Pancreas (tissue), 10 donors: ENCODE results near the gene ASB8. TPM values are rescaled to one million over a fixed set of nuclear protein-coding genes. Genes with fewer than 3 reads are reported as not detected.

Experiments used
- ATAC-seq, 4 donors: fragments of 200-7000 bp; cut with Tn5 transposase; one replicate each; pipeline versions ENCODE4 v1.8.0 to v1.9.1; 2020; ENCODE audit warnings: mild to moderate bottlenecking in 4 of 4, moderate library complexity in 4 of 4
- DNase-seq, 6 donors: peaks; one replicate each; pipeline ENCODE4 v3.0.0-alpha.2; 2020
- FAIRE-seq: peaks from 2 replicates; lab custom pipeline; 2012; peaks lifted over from hg19 to GRCh38; lab: Jason Lieb, UNC
- H3K27ac ChIP-seq, 4 donors: fragments of 200-600 bp; sonication (generic); 1 replicate in 3 of 4; 2 replicates in 1 of 4; pipeline versions ENCODE4 v1.5.0 to v1.8.0; 2020
- H3K27me3 ChIP-seq, 4 donors: fragments of 200-600 bp; one replicate each; pipeline ENCODE4 v1.8.0; 2021
- H3K36me3 ChIP-seq, 3 donors: fragments of 200-600 bp; sonication (generic) in 1 of 3; one replicate each; pipeline versions ENCODE4 v1.5.0 to v1.8.0; 2020 to 2021
- H3K4me1 ChIP-seq, 3 donors: fragments of 200-600 bp; one replicate each; pipeline ENCODE4 v1.8.0; 2021
- H3K4me3 ChIP-seq, 4 donors: fragments of 200-600 bp; sonication (generic) in 2 of 4; one replicate each; pipeline versions ENCODE4 v1.5.0 to v1.8.0; 2020 to 2021
- H3K9me3 ChIP-seq, 4 donors: fragments of 200-600 bp; one replicate each; pipeline ENCODE4 v1.8.0; 2021
- WGBS, 2 donors: extraction: QIAGEN DNeasy Blood & Tissue Kit; methylation state at CpG; one replicate each; pipeline ENCODE4 v1.1.7; 2013; 5-methylcytosine and 5-hydroxymethylcytosine counted together
- intact Hi-C, 3 donors: fragments of 100-400 bp; cut with DNase I; formaldehyde crosslinking; loops; one replicate each; pipeline versions ENCODE4 v1.11.1 to v1.14.2; 2022
- polyA plus RNA-seq, 2 donors: library from polyadenylated mRNA; stranded (reverse); fragments of 200-250 nt; gene quantifications; one replicate each; pipeline ENCODE4 v1.2.3, GENCODE V29; 2013
- total RNA-seq, 6 donors: library from RNA; stranded (reverse); fragmentation: NEBNext Ultra II Directional in 4 of 6; extraction: Animal tissue kit (Norgen Biotek cat#: 25700) in 4 of 6; gene quantifications; one replicate each; pipeline versions ENCODE4 v1.2.1 to v1.2.4, GENCODE V29; 2021 to 2023
- TF ChIP-seq, protein P1 (sequence below), 4 donors: fragments of 200-600 bp; sonication (generic) in 3 of 4; IDR thresholded peaks; one replicate each; pipeline versions ENCODE4 v1.5.0 to v1.8.0; 2021; ENCODE audit warnings: antibody characterized with exemption in 4 of 4
- donor health status: healthy with polysubstance abuse.
- donor health status: DM: no; HTN: no; CAD: no; lungs with moderate emphysema.
- donor health status: DM: no; HTN: no; CAD: no.
- donor health status: control.
- donor health status: control.
- donor health status: Bipolar disorder and iron deficiency.
- donor health status: DM: yes; HTN: yes; CAD: no.
- donor health status: DM: no; HTN: no; CAD: no.
- donor health status: DM: no; HTN: no; CAD: no.
- donor health status: DM: yes; HTN: yes; CAD: no.

Gene ASB8
- total and polyA plus RNA-seq, 8 donors: 8.1 to 27.6 (median 19.4) TPM

DNA sequence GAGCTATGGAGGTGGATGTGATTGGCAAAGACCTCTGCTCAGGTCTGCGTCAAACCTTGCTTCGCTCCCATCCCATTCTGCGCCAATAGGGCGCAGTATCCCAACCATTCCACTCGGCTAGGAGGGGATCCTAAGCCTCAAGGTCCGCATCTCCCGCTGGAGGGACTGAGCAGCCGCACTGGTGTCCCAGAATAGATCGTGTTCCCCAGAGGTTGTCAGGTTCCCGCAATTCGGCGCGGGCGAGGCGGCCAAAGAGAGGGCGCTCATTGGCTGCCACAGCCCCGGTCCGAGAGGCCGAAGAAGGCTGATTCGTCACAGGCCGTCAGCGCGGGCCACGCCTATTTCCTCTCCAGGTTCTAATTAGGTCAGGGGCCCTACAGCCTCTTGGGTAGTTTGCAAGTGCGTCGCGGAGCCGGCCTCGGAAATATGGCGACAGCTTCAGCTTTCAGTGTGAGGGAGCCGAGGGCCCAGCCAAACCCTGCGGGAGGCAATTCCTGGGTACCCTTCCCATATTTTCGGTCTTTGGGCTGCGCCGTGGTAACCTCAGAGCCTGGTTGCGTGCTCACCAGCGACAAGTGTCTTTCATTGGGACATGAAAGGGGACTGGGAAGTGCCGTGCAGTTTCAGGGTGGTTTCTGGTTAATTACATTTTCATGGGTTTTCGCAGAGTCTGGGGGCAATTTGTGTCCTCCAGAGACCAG lies 40.8 kb upstream of the ASB8 start:
- FAIRE-seq: peak; percentile 86

GRCh38 chr12:48197549-48197970 lies 40.2 kb upstream of the ASB8 start:
- WGBS, 2 donors: 0% methylated on average over 10 of the region's 10 CpGs
- H3K27me3 ChIP-seq: no peaks in the 10 kb centered on the region
- intact Hi-C loops: no loop called here
- no peaks in the 10 kb centered on the region for H3K9me3 ChIP-seq
- peak overlapping the region; percentile 75 to 96 (median 94) for H3K27ac ChIP-seq
- no peaks in the 10 kb centered on the region for H3K36me3 ChIP-seq
- H3K4me1 ChIP-seq: peaks cover 0 to 9% (median 4%) of the 10 kb centered on the region in 3 donors
- TF ChIP-seq, protein P1, sequence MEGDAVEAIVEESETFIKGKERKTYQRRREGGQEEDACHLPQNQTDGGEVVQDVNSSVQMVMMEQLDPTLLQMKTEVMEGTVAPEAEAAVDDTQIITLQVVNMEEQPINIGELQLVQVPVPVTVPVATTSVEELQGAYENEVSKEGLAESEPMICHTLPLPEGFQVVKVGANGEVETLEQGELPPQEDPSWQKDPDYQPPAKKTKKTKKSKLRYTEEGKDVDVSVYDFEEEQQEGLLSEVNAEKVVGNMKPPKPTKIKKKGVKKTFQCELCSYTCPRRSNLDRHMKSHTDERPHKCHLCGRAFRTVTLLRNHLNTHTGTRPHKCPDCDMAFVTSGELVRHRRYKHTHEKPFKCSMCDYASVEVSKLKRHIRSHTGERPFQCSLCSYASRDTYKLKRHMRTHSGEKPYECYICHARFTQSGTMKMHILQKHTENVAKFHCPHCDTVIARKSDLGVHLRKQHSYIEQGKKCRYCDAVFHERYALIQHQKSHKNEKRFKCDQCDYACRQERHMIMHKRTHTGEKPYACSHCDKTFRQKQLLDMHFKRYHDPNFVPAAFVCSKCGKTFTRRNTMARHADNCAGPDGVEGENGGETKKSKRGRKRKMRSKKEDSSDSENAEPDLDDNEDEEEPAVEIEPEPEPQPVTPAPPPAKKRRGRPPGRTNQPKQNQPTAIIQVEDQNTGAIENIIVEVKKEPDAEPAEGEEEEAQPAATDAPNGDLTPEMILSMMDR (IDR thresholded peaks at IDR 0.05): peak in 2 of 4 donors; percentile 12 to 18
- peak; percentile 59 to 68 (median 60) for ATAC-seq
- DNase-seq: no peak
- FAIRE-seq: no peak
- peak overlapping the region; percentile 24 to 74 (median 46) for H3K4me3 ChIP-seq

More for the DNA sequence above, 40.8 kb upstream of the ASB8 start:
- no peaks in the 10 kb centered on the region for H3K9me3 ChIP-seq
- H3K36me3 ChIP-seq: no peaks in the 10 kb centered on the region
- peak overlapping the region; percentile 75 to 96 (median 94) for H3K27ac ChIP-seq
- TF ChIP-seq, protein P1 (IDR thresholded peaks at IDR 0.05): no peak
- peak overlapping the region; percentile 24 to 74 (median 46) for H3K4me3 ChIP-seq
- no peaks in the 10 kb centered on the region for H3K27me3 ChIP-seq
- DNase-seq (peak; percentile 95 to 97 (median 95)), ATAC-seq (peak; percentile 98 to 100 (median 99))
- H3K4me1 ChIP-seq: peaks cover 0 to 9% (median 4%) of the 10 kb centered on the region in 3 donors
- intact Hi-C loops: no loop called here
- WGBS, 2 donors: 0 to 1% methylated on average over 39 of the region's 39 CpGs

- H3K27me3 ChIP-seq: no peaks in the 10 kb centered on the region
- DNase-seq (no peak), FAIRE-seq (no peak), ATAC-seq (no peak)
- no peaks in the 10 kb centered on the region for H3K9me3 ChIP-seq
- intact Hi-C loops: no loop called here
- H3K36me3 ChIP-seq: no peaks in the 10 kb centered on the region
- no peak overlapping the region for H3K4me3 ChIP-seq
- TF ChIP-seq, protein P1 (IDR thresholded peaks at IDR 0.05): no peak
- H3K27ac ChIP-seq: no peak overlapping the region
- WGBS, 2 donors: 49 to 51% methylated on average over 1 of the region's 1 CpG
- peaks cover 0 to 9% (median 4%) of the 10 kb centered on the region in 3 donors for H3K4me1 ChIP-seq
Observed at GRCh38 chr12:48194799-48195201, 37.5 kb upstream of the ASB8 start.

GRCh38 chr12:48193623-48194022 lies 36.3 kb upstream of the ASB8 start:
- no peak for FAIRE-seq
- intact Hi-C loops: no loop called here

More at GRCh38 chr12:48193623-48194022, 36.3 kb upstream of the ASB8 start:
- ATAC-seq (no peak), DNase-seq (no peak)
- H3K27me3 ChIP-seq: no peaks in the 10 kb centered on the region
- H3K4me3 ChIP-seq: no peak overlapping the region
- H3K36me3 ChIP-seq: no peaks in the 10 kb centered on the region
- 49 to 67% methylated on average over 2 of the region's 2 CpGs for WGBS, 2 donors
- H3K27ac ChIP-seq: no peak overlapping the region
- TF ChIP-seq, protein P1 (IDR thresholded peaks at IDR 0.05): no peak
- H3K4me1 ChIP-seq: peaks cover 0 to 5% (median 4%) of the 10 kb centered on the region in 3 donors
- H3K9me3 ChIP-seq: no peaks in the 10 kb centered on the region
